Gastroesophageal sphincter (tissue), 3 donors: ENCODE data around the gene UMODL1.

ENCODE experiments used
- EP300 ChIP-seq: sonication (generic); formaldehyde crosslinking; IDR thresholded peaks from one replicate; pipeline ENCODE4 v1.6.1; 2017; ENCODE audit warnings: antibody characterized with exemption, mild to moderate bottlenecking
- POLR2A ChIP-seq, 2 donors: fragments of 450-650 bp; IDR thresholded peaks; one replicate each; pipeline ENCODE4 v1.6.1; 2017; ENCODE audit warnings: antibody characterized with exemption in 2 of 2, mild to moderate bottlenecking in 2 of 2, moderate library complexity in 1 of 2
- TF ChIP-seq, protein P1 (sequence below), 4 experiments: fragments of 200-600 bp in 2 of 4; fragments of 450-650 bp in 2 of 4; sonication (generic) in 1 of 4; IDR thresholded peaks; one replicate each; pipeline ENCODE4 v1.5.1; 2017 to 2019; ENCODE audit warnings: antibody characterized with exemption in 4 of 4, mild to moderate bottlenecking in 2 of 4, moderate library complexity in 2 of 4

DNA sequence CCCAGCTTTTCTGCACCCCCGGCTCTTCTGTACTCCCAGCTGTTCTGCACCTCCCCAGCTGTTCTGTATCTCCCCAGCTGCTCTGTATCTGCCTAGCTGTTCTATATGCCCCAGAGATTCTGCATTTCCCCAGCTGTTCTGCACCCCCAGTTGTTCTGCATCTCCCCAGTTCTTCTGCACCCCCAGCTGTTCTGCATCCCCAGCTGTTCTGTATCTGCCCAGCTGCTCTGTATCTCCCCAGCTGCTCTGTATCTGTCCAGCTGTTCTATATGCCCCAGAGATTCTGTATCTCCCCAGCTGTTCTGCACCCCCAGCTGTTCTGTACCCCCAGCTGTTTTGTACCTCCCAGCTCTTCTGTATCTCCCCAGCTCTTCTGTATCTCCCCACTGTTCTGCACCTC is 41.1 kb downstream of the UMODL1 start:
- TF ChIP-seq, protein P1, sequence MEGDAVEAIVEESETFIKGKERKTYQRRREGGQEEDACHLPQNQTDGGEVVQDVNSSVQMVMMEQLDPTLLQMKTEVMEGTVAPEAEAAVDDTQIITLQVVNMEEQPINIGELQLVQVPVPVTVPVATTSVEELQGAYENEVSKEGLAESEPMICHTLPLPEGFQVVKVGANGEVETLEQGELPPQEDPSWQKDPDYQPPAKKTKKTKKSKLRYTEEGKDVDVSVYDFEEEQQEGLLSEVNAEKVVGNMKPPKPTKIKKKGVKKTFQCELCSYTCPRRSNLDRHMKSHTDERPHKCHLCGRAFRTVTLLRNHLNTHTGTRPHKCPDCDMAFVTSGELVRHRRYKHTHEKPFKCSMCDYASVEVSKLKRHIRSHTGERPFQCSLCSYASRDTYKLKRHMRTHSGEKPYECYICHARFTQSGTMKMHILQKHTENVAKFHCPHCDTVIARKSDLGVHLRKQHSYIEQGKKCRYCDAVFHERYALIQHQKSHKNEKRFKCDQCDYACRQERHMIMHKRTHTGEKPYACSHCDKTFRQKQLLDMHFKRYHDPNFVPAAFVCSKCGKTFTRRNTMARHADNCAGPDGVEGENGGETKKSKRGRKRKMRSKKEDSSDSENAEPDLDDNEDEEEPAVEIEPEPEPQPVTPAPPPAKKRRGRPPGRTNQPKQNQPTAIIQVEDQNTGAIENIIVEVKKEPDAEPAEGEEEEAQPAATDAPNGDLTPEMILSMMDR (IDR thresholded peaks at IDR 0.05) = no peak
- TF ChIP-seq POLR2A (IDR thresholded peaks at IDR 0.05) (no peak), EP300 (no peak)
